ENCODE measurements around the gene KIF5C.
A peak's percentile ranks its signal among the peaks of the same experiment; 100 is the strongest.

The KIF5C gene

DNA sequence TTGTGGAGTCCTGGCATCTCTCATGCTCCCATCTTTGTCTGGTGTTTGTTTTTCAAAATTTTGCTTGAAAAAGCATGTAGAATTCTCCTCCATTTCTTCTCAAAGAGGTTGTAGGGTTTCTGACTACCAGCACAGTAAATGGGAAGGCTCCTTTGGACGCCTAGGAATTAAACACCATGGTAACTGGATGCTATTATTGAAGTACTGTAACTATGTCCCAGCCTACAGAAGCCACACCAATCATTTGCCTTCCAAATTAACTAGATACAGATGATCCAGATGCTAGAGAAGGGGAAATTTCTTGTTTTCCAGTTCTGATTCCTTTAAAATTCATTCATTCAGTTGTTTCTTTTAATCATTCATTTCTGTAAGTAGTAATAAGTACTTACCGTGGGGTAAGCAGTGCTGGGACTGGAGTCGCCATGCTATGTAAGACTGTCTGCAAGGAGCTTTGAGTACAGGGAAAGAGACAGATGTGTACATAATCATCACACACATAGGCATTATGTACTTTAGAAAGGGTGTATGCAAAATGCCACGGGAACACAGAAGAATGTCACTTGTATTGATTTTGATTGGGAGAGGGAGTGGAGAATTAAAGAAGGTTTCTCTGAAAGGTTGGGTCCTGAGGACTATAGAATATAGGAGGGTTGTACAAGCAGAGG is 49.6 kb downstream of the KIF5C start:
- no peak for DNase-seq (ENCODE audit: low spot score)

- DNase-seq (ENCODE audit: low spot score) = peak; percentile 48
These were observed 51.4 kb downstream of the KIF5C start for GRCh38 chr2:148926291-148926961.

GRCh38 chr2:148926981-148927401 is 52.0 kb downstream of the KIF5C start:
- DNase-seq (ENCODE audit: low spot score) = peak; percentile 24

- no peak for DNase-seq (ENCODE audit: low spot score)
These were observed 53.4 kb downstream of the KIF5C start for GRCh38 chr2:148928395-148928794.

- no peak for DNase-seq (ENCODE audit: low spot score)
These were observed 55.2 kb downstream of the KIF5C start for GRCh38 chr2:148930046-148930775.

GRCh38 chr2:148932536-148932935 is 57.5 kb downstream of the KIF5C start:
- DNase-seq (ENCODE audit: low spot score) = no peak

- no peak for DNase-seq (ENCODE audit: low spot score)
These were observed 58.4 kb downstream of the KIF5C start for GRCh38 chr2:148933456-148933855.

DNA sequence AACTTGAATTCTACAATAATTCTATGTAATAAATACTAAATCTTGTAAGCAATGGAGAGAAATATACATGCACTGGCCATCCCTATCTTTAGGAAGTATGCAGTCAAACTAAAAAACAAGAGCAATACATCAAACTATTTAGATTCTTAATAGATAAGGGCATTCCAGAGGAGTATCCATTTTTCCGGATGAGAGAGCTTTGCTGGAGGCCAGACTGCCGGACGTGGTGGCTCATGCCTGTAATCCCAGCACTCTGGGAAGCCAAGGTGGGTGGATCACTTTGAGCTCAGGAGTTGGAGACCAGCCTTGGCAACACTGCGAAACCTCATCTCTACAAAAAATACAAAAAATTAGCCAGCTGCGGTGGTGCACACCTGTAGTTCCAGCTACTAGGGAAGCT is 60.8 kb downstream of the KIF5C start:
- DNase-seq (ENCODE audit: low spot score) = no peak

DNA sequence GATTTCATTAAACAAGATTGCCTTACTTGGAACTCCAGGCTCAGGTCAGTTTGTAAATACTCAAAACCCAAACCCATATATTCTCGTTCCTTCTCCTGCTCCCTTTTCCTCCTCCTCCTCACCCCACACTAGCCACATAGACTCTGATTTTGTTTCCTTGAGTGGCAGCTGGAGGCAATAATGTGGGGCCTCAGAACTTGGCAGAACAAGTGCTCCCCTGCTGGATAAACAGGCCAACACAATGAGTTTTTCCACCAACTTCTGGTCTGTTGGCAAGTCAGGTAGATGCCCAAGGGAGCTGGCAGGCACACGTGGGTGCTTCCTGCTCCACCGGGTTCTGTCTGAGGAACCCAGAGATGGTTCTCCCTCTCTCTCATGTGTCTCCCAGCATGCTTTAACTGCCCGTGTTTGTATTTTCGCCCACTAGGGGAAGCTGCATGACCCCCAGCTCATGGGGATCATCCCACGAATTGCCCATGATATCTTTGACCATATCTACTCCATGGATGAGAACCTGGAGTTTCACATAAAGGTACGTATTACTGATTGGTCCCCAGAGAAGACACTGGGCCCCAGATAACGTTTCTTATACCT is 61.9 kb downstream of the KIF5C start:
- no peak for DNase-seq (ENCODE audit: low spot score)

GRCh38 chr2:148939271-148939670 is 64.2 kb downstream of the KIF5C start:
- DNase-seq (ENCODE audit: low spot score) = no peak

DNA sequence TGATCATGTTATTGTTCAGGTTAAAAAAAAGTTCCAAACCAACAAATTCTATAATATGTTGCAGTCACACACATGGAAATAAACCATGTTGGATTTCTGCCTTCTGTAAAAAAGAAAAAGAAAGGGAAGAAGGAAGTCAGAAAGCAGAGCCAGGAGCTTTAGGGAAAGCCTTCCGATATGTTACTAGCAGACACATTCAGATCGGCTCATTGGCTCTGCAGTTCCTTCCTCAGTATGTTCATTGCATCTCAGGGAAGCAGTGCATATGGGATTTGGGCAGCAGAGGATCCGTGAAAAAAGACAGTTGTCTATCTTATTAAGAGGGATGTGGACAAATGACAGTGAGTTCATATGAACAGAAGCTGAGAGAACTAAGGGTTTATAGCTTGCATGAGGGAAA is 68.1 kb downstream of the KIF5C start:
- no peak for DNase-seq (ENCODE audit: low spot score)

DNA sequence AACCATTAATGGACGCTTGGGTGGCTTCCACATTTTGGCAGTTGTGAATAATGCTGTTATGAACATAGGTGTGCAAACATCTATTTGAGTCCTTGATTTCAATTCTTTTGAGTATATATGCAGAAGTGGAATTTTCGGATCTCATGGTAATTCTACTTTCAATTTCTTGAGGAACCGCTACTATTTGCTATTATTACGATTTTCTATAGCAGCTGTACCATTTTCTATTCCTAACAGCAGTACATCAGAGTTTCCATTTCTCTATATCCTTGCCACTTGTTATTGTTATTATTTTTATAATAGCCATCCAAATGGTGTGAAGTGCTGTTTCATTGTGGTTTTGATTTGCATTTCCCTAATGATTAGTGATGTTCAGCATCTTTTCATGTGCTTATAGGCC is 69.5 kb downstream of the KIF5C start:
- no peak for DNase-seq (ENCODE audit: low spot score)

DNA sequence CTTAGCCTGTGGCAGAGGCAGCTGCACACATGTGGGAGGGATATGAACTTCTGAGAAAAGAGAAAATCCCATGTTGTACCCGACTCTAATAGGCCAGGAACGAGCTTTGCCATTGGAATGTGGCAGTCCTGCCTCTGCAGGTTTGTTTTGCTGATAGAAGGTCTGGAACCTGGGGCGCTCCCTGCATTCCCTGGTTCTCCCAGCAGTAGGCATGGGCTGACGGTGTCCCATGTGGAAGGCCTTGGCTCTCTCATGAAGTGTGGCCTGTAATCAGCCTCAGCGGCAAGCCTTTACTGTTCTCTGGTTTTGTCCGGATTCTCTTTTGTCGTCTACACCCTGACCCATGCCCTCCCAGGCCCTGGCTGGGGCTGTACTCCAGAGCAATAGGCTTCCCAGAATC is 72.3 kb downstream of the KIF5C start:
- DNase-seq (ENCODE audit: low spot score) = no peak

DNA sequence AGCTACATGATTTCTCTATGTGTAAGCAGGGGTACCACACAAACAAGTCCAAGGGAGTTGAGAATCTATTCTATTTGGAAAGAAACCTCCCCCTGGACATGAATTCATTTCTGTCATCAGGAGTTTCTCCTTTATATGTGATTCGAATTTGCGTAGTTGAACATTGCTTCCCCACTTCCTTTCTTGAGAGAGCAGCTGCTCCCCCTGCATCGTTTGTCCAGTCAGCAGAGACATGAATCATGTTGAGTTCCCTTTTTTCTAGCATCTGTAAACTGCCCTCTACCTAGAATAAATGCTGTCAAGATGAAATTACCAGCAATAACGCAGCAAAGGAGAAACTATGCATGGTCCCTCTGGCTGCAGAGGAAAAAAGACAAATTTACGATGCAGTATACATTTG is 73.8 kb downstream of the KIF5C start:
- no peak for DNase-seq (ENCODE audit: low spot score)

GRCh38 chr2:148949348-148949747 is 74.3 kb downstream of the KIF5C start:
- no peak for DNase-seq (ENCODE audit: low spot score)

DNA sequence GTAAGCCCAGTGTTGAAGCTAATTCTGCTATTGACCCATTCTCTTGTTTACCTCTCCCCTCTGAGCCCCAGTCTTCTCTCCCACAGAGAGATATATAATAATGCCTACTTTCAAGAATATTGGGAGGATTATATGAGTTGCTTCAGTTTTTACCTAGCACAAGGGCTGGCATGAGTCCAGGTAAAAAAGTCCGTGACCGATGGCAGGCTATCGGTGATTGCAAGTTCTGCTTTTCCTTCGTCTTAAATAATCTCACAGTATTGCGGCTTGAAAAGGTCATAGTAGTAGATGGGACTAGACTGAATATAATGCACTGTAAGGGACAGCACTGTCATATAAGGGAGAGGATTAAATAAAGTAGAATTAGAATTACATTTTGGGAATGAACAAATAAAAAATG is 77.6 kb downstream of the KIF5C start:
- DNase-seq (ENCODE audit: low spot score) = no peak

- DNase-seq (ENCODE audit: low spot score) = no peak
These were observed 78.4 kb downstream of the KIF5C start for GRCh38 chr2:148953426-148953825.

- DNase-seq (ENCODE audit: low spot score) = no peak
These were observed 79.5 kb downstream of the KIF5C start for GRCh38 chr2:148954536-148954935.

DNA sequence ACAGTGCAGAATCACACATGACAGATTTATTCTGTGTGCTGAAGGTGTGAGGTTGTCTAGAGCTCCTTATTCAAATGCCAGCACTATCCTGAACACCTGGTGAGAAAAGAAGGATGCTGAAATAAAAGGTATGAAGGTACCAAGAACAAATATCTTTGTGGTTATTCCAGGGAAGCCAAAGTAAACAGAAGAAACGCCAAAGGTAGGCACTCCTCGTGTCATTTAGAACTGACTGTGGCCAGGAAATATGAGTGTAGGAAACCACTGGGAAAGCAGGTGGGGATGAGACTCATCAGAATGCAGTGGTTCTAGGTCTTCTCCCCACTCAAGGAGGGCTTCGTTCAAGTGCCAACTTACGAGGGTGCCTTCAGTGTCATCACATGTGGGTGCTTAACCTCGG is 80.8 kb downstream of the KIF5C start:
- no peak for DNase-seq (ENCODE audit: low spot score)

GRCh38 chr2:148957023-148957422 is 82.0 kb downstream of the KIF5C start:
- peak; percentile 3 for DNase-seq (ENCODE audit: low spot score)

- no peak for DNase-seq (ENCODE audit: low spot score)
These were observed 84.7 kb downstream of the KIF5C start for GRCh38 chr2:148959745-148960144.

DNA sequence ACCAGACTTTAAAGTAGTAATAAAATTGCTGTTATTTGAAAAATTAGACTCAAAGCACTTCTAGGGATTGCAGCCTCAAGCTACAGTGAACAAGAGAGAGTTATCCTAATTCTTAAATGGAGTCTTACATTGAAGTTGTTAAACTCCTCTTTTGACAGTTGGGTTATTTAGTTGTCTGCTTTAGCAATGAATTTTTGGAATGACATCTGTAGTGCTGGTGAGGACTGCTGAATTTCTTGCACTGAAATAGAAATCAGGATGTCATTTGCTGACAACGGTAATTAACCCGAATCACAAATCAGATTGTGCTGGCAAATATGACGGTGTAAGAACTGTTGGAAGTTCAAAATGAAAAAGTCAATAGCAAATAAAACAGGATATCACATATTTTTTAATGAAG is 85.5 kb downstream of the KIF5C start:
- no peak for DNase-seq (ENCODE audit: low spot score)

DNA sequence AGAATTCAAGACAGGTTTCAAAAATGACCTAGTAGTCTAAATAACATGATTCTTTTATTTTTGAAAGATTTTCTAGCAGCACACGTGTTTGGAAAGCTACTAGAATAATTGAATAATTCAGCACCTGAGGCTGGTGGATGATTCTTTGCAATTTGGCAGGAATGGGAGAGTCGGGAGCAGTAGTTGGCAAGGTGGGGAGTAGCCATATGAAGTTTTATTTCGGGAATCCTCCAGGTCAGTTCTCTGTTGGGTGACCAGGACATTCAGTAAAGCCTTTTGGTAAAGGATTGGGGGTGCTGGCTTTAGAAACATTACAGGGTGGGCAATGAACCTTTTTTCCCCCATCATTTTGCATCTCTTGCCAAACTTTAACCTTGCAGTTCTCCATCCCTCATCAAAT is 88.4 kb downstream of the KIF5C start:
- DNase-seq (ENCODE audit: low spot score) = no peak

Measured in CD4-positive, alpha-beta T cell treated with Interleukin-6 at 100 ng/mL for 8 hours (primary cell).